ENCODE measurements around the gene UBE2QL1.

The UBE2QL1 gene

DNA sequence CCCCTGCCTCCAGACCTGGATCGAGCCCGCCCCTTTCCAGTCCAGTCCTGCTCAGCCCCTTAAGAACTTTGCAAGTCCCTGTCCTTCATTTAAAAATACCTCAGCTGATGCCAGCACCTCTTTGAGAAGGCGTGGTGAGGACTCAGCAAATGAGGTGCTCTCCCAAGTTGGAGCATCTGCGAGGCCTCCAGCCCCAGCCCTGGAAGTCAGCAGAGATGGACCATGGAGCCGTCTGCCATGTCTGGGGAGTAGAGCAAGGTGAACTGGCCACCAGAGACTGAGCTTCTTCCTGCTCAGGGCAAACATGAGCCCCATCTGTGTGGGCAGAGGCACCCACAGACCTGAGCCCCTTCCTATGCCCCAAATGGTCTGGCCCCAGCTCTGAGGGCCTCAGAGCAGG lies 71.5 kb downstream of the UBE2QL1 start:
- no peaks in the 10 kb centered on the region for H3K36me3 ChIP-seq (ENCODE audit: insufficient read depth, low read length)

GRCh38 chr5:6522331-6522730 lies 73.7 kb downstream of the UBE2QL1 start:
- Histone ChIP-seq H3K27me3 (ENCODE audit: insufficient read depth, low read length) (no peaks in the 10 kb centered on the region), H3K4me3 (ENCODE audit: low read length) (no peak overlapping the region), H3K9ac (ENCODE audit: low read depth, low read length) (no peak overlapping the region), H3K36me3 (ENCODE audit: insufficient read depth, low read length) (no peaks in the 10 kb centered on the region), H3K4me1 (ENCODE audit: insufficient read depth, low read length) (no peaks in the 10 kb centered on the region), H3K9me3 (ENCODE audit: insufficient read depth, low read depth, low read length) (no peaks in the 10 kb centered on the region), H3K27ac (ENCODE audit: low read depth, low read length) (no peak overlapping the region)
- WGBS, result 93% methylated on average over 16 of the region's 16 CpGs

More for the DNA sequence above, 71.5 kb downstream of the UBE2QL1 start:
- Histone ChIP-seq H3K27me3 (ENCODE audit: insufficient read depth, low read length) (no peaks in the 10 kb centered on the region), H3K4me3 (ENCODE audit: low read length) (no peak overlapping the region), H3K4me1 (ENCODE audit: insufficient read depth, low read length) (no peaks in the 10 kb centered on the region), H3K27ac (ENCODE audit: low read depth, low read length) (no peak overlapping the region), H3K9ac (ENCODE audit: low read depth, low read length) (no peak overlapping the region), H3K9me3 (ENCODE audit: insufficient read depth, low read depth, low read length) (no peaks in the 10 kb centered on the region)
- 91% methylated on average over 5 of the region's 5 CpGs for WGBS

- Histone ChIP-seq H3K9ac (ENCODE audit: low read depth, low read length) (no peak overlapping the region), H3K9me3 (ENCODE audit: insufficient read depth, low read depth, low read length) (no peaks in the 10 kb centered on the region), H3K27me3 (ENCODE audit: insufficient read depth, low read length) (no peaks in the 10 kb centered on the region), H3K4me1 (ENCODE audit: insufficient read depth, low read length) (no peaks in the 10 kb centered on the region), H3K27ac (ENCODE audit: low read depth, low read length) (no peak overlapping the region), H3K36me3 (ENCODE audit: insufficient read depth, low read length) (no peaks in the 10 kb centered on the region), H3K4me3 (ENCODE audit: low read length) (no peak overlapping the region)
- 85% methylated on average over 9 of the region's 9 CpGs for WGBS
These were observed 74.3 kb downstream of the UBE2QL1 start for GRCh38 chr5:6522923-6523322.

- Histone ChIP-seq H3K27ac (ENCODE audit: low read depth, low read length) (no peak overlapping the region), H3K27me3 (ENCODE audit: insufficient read depth, low read length) (no peaks in the 10 kb centered on the region), H3K36me3 (ENCODE audit: insufficient read depth, low read length) (no peaks in the 10 kb centered on the region), H3K4me1 (ENCODE audit: insufficient read depth, low read length) (no peaks in the 10 kb centered on the region), H3K9ac (ENCODE audit: low read depth, low read length) (no peak overlapping the region), H3K9me3 (ENCODE audit: insufficient read depth, low read depth, low read length) (no peaks in the 10 kb centered on the region), H3K4me3 (ENCODE audit: low read length) (no peak overlapping the region)
- 93% methylated on average over 4 of the region's 4 CpGs for WGBS
These were observed 76.8 kb downstream of the UBE2QL1 start for GRCh38 chr5:6525422-6525821.

- Histone ChIP-seq H3K27ac (ENCODE audit: low read depth, low read length) (no peak overlapping the region), H3K27me3 (ENCODE audit: insufficient read depth, low read length) (no peaks in the 10 kb centered on the region), H3K4me1 (ENCODE audit: insufficient read depth, low read length) (no peaks in the 10 kb centered on the region), H3K9ac (ENCODE audit: low read depth, low read length) (no peak overlapping the region), H3K4me3 (ENCODE audit: low read length) (no peak overlapping the region), H3K36me3 (ENCODE audit: insufficient read depth, low read length) (no peaks in the 10 kb centered on the region), H3K9me3 (ENCODE audit: insufficient read depth, low read depth, low read length) (no peaks in the 10 kb centered on the region)
- 61% methylated on average over 9 of the region's 9 CpGs for WGBS
These were observed 77.3 kb downstream of the UBE2QL1 start for GRCh38 chr5:6525910-6526309.

DNA sequence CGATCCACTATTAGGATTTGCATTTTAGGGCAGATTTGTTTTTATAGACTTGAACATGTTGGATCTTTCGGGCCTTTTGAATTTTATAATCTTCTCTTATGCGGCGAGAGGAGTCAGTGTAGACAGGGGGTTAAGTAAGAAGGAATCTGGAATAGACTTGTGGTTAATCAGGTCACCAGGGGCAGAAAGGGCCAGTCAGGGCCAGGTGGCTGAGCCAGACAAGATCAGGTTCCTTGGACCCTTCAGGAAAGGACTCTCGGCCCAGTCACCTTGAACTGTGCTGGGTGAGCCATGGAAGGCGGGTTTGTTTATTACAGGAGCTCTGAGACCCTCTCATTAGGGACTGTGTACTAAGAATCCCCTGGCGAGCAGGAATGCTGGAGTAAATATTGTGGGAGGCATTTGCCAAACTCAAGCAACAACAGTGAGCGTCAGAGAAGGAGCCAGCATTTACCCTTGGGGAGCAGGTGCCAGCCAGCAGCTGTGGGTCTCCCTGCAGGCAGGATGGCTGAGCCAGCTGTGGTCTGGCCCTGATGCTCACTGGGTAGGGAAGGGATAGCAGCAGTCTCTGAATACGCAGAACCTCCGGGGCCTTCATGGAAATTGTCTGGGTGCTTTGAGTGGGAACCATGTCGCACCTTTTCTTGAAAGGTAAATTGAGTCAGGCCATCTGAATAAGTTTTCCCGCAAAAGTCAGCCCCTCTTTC lies 79.2 kb downstream of the UBE2QL1 start:
- 91% methylated on average over 12 of the region's 12 CpGs for WGBS
- Histone ChIP-seq H3K27me3 (ENCODE audit: insufficient read depth, low read length) (no peaks in the 10 kb centered on the region), H3K9me3 (ENCODE audit: insufficient read depth, low read depth, low read length) (no peaks in the 10 kb centered on the region), H3K4me1 (ENCODE audit: insufficient read depth, low read length) (no peaks in the 10 kb centered on the region), H3K27ac (ENCODE audit: low read depth, low read length) (no peak overlapping the region), H3K4me3 (ENCODE audit: low read length) (no peak overlapping the region), H3K9ac (ENCODE audit: low read depth, low read length) (no peak overlapping the region), H3K36me3 (ENCODE audit: insufficient read depth, low read length) (no peaks in the 10 kb centered on the region)

- Histone ChIP-seq H3K27ac (ENCODE audit: low read depth, low read length) (no peak overlapping the region), H3K9me3 (ENCODE audit: insufficient read depth, low read depth, low read length) (no peaks in the 10 kb centered on the region), H3K27me3 (ENCODE audit: insufficient read depth, low read length) (no peaks in the 10 kb centered on the region), H3K9ac (ENCODE audit: low read depth, low read length) (no peak overlapping the region), H3K4me3 (ENCODE audit: low read length) (no peak overlapping the region), H3K4me1 (ENCODE audit: insufficient read depth, low read length) (no peaks in the 10 kb centered on the region), H3K36me3 (ENCODE audit: insufficient read depth, low read length) (no peaks in the 10 kb centered on the region)
- WGBS, result 100% methylated on average over 2 of the region's 2 CpGs
These were observed 86.9 kb downstream of the UBE2QL1 start for GRCh38 chr5:6535594-6535993.

GRCh38 chr5:6539060-6539459 lies 90.4 kb downstream of the UBE2QL1 start:
- WGBS, result 95% methylated on average over 1 of the region's 1 CpG
- Histone ChIP-seq H3K27ac (ENCODE audit: low read depth, low read length) (no peak overlapping the region), H3K9me3 (ENCODE audit: insufficient read depth, low read depth, low read length) (no peaks in the 10 kb centered on the region), H3K36me3 (ENCODE audit: insufficient read depth, low read length) (no peaks in the 10 kb centered on the region), H3K9ac (ENCODE audit: low read depth, low read length) (no peak overlapping the region), H3K4me3 (ENCODE audit: low read length) (no peak overlapping the region), H3K27me3 (ENCODE audit: insufficient read depth, low read length) (no peaks in the 10 kb centered on the region), H3K4me1 (ENCODE audit: insufficient read depth, low read length) (no peaks in the 10 kb centered on the region)

DNA sequence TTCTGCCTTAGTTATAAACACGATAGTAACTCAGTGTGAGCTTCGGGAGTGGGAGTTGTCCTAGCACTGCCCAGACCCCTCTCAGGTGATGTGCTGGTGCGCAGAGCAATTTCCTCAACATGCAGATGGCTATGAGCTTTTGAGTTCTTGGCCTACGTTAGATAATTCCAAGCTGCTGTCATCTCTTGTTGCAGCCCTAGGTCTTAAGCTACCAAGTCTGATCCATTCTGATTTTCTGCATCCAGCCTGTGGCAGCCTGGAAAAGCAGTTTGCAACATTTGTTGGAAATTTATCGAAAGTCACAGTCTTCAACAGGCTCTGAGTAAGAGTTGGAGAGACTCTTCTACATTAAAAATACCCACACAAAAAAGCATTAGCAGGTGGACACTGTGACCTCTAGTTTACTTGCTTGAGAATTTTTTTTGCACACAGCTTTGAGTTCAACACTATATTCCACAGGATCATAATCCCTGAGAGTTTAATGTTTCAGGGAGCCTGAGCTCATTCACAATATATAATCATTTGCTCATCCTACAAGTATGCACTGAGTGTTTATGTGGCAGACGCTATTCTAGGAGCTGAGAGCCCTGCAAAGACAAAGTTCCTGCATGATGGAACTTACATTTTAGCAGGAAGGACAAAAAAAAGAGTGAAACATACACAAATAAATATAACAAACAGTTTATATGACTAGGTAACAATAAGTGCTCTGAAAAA lies 91.6 kb downstream of the UBE2QL1 start:
- Histone ChIP-seq H3K36me3 (ENCODE audit: insufficient read depth, low read length) (no peaks in the 10 kb centered on the region), H3K4me3 (ENCODE audit: low read length) (no peak overlapping the region), H3K27me3 (ENCODE audit: insufficient read depth, low read length) (no peaks in the 10 kb centered on the region), H3K9me3 (ENCODE audit: insufficient read depth, low read depth, low read length) (no peaks in the 10 kb centered on the region), H3K9ac (ENCODE audit: low read depth, low read length) (no peak overlapping the region), H3K27ac (ENCODE audit: low read depth, low read length) (no peak overlapping the region), H3K4me1 (ENCODE audit: insufficient read depth, low read length) (no peaks in the 10 kb centered on the region)
- WGBS, result 95% methylated on average over 6 of the region's 6 CpGs

DNA sequence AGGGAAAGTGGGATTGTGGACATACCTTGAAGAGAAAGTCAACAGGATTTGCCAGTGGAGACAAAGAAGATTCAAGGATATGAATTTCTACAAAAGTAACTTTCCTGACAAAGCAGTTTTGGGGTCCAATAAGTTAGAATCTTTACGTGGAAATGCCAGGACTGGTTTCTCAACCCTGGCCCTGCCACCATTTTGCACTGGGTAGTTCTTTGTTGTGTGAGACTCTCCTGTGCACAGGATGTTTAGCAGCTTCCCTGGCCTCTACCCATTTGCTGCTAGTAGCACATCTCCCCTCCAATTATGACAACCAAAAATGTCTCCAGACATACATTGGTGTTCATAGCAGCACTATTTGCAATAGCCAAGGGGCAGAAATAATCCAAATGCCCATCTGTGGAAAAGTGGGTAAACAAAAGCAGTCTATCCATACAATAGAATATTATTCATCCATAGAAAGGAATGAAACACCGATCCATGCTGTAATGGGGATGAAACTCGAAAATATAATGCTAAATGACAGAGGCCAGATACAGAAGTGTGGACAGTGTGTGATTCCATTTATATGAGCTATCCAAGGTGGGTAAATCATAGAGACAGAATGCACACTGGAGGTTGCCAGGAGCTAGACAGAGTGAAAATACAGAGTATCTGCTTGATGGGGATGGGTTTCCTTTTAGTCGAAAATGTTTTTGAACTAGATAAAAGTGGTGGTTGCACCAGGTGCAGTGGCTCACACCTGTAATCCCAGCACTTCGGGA lies 92.8 kb downstream of the UBE2QL1 start:
- Histone ChIP-seq H3K4me3 (ENCODE audit: low read length) (no peak overlapping the region), H3K36me3 (ENCODE audit: insufficient read depth, low read length) (no peaks in the 10 kb centered on the region), H3K4me1 (ENCODE audit: insufficient read depth, low read length) (no peaks in the 10 kb centered on the region), H3K9me3 (ENCODE audit: insufficient read depth, low read depth, low read length) (no peaks in the 10 kb centered on the region), H3K27ac (ENCODE audit: low read depth, low read length) (no peak overlapping the region), H3K9ac (ENCODE audit: low read depth, low read length) (no peak overlapping the region), H3K27me3 (ENCODE audit: insufficient read depth, low read length) (no peaks in the 10 kb centered on the region)
- WGBS, result 89% methylated on average over 5 of the region's 5 CpGs
